Karpas-422 (cell line): Measurements from ENCODE around the gene LZTFL1. TPM values are rescaled to one million over a fixed set of nuclear protein-coding genes. Genes with fewer than 3 reads are reported as not detected.

ENCODE experiments used
- DNase-seq: peaks from one replicate; pipeline ENCODE4 v3.0.0-alpha.2; 2015
- H2AFZ ChIP-seq: fragments of 200-600 bp; sonication (generic); 2 replicates; pipeline ENCODE4 v1.6.1; 2014; ENCODE audit warnings: antibody characterized with exemption, low read length, mixed read lengths
- H3K27ac ChIP-seq: fragments of 200-600 bp; sonication (generic); 2 replicates; pipeline ENCODE4 v1.5.1; 2014; ENCODE audit warnings: mild to moderate bottlenecking, low read length, moderate library complexity
- H3K27me3 ChIP-seq: fragments of 200-600 bp; sonication (generic); 2 replicates; pipeline ENCODE4 v1.6.1; 2014; ENCODE audit warnings: low read length, mixed read lengths
- H3K36me3 ChIP-seq: fragments of 200-600 bp; sonication (generic); 2 replicates; pipeline ENCODE4 v1.6.1; 2014; ENCODE audit warnings: low read length, mixed read lengths; ENCODE audit not compliant: insufficient read depth
- H3K4me1 ChIP-seq: fragments of 200-600 bp; sonication (generic); 2 replicates; pipeline ENCODE4 v1.6.1; 2014; ENCODE audit warnings: mild to moderate bottlenecking, low read length, mixed read lengths
- H3K4me2 ChIP-seq: fragments of 200-600 bp; sonication (generic); 2 replicates; pipeline ENCODE4 v1.6.1; 2014; ENCODE audit warnings: low read length, low read depth, mild to moderate bottlenecking; ENCODE audit not compliant: poor library complexity, severe bottlenecking
- H3K4me3 ChIP-seq: fragments of 200-600 bp; sonication (generic); 2 replicates; pipeline ENCODE4 v1.5.1; 2014; ENCODE audit warnings: mild to moderate bottlenecking, antibody characterized with exemption, low read length, mixed read lengths
- H3K79me2 ChIP-seq: fragments of 200-600 bp; sonication (generic); 2 replicates; pipeline ENCODE4 v1.6.1; 2014; ENCODE audit warnings: mild to moderate bottlenecking, low read length, mixed read lengths
- H3K9ac ChIP-seq: fragments of 200-600 bp; sonication (generic); 2 replicates; pipeline ENCODE4 v1.6.0; 2014; ENCODE audit warnings: low read length
- H3K9me2 ChIP-seq: fragments of 200-600 bp; sonication (generic), shearing (Covaris generic); replicated peaks from 2 replicates; pipeline ENCODE4 v1.6.0; 2014; ENCODE audit warnings: mild to moderate bottlenecking, low read length, moderate library complexity; ENCODE audit not compliant: insufficient read depth
- H3K9me3 ChIP-seq: fragments of 300-700, 200-600 bp; sonication (generic); 2 replicates; pipeline ENCODE4 v1.6.1; 2014; ENCODE audit warnings: low read length, mixed read lengths
- H4K20me1 ChIP-seq: fragments of 200-600 bp; sonication (generic); 2 replicates; pipeline ENCODE4 v1.6.1; 2014; ENCODE audit warnings: mild to moderate bottlenecking, antibody characterized with exemption, low read length, low read depth; ENCODE audit not compliant: insufficient read depth
- total RNA-seq: library from RNA; depleted of rRNA; stranded (reverse); fragments of >200 nt; shearing (Covaris generic); gene quantifications from 2 replicates; pipeline ENCODE4 v1.2.3, GENCODE V29; 2014; ENCODE audit warnings: low replicate concordance

LZTFL1 gene
- total RNA-seq, 1 experiment from 2014 or later: 4.9 TPM

DNA sequence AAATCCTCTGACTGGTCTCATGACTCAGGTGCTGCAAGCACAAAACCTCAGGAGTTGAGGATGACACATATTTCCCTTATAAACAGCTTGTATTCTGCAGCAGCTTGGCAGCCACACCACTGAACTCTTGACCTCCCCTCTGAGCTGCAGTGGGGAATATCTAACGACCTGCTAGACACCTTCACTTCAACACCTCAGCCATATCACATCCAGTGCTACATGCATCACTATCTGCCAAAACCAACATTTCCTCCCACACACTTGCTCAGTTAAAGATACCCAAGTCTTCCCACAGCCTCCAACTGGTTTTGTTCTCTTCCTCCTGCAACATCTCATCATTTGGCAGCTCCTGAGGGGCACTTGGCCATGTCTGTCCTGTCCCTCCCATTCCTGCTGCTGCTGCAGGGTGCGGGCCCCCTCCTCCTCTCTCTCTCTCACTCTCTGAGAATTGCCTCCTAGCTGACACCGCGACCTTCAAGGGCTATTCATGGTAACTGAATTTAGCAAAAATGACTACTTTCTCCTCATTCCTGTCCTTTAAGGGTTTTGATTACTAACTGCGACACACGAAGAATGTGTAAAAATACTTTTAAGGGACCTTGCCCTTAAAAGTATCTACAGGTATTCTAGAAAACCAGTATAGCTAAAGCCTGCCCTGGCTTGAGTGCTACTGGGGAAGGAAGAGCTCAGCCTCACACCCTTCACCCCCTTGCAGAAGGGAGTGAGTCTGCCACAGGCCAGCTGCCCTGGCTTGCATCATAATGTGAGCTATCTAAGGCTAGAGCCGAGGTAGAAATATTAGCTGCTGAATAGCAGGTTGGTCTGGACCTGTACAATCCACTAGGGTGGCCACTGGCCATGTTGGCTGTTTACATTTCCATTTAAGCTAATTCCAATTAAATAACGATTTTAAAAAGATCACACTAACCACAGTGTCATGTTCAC is 39.4 kb upstream of the LZTFL1 start:
- no peak for DNase-seq
- Histone ChIP-seq H3K9me2 (no peaks in the 10 kb centered on the region), H3K4me2 (no peak overlapping the region), H2AFZ (no peak overlapping the region), H3K27me3 (no peaks in the 10 kb centered on the region), H3K9me3 (no peaks in the 10 kb centered on the region), H3K9ac (no peak overlapping the region), H3K79me2 (no peaks in the 10 kb centered on the region), H3K36me3 (no peaks in the 10 kb centered on the region), H3K4me1 (no peaks in the 10 kb centered on the region), H3K4me3 (no peak overlapping the region), H3K27ac (no peak overlapping the region), H4K20me1 (no peaks in the 10 kb centered on the region)

DNA sequence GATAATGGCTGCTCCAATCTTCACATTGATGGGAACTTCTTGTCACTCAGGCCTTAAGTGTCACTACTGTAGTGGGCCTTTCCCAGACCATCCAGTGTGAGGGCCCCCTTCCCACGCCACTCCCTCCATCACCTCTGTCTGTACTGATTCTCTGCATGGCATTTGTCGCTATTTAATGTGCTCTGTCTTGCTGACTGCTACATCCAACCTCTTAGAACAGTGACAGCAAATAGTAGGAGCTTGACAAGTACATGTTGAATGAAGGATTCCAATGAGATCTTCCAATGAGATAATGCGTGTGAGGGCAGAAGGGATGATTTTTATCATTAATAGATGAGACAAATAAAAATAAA is 38.8 kb upstream of the LZTFL1 start:
- Histone ChIP-seq H3K4me3 (no peak overlapping the region), H3K36me3 (no peaks in the 10 kb centered on the region), H3K9me2 (no peaks in the 10 kb centered on the region), H3K27ac (no peak overlapping the region), H4K20me1 (no peaks in the 10 kb centered on the region), H3K4me1 (no peaks in the 10 kb centered on the region), H2AFZ (no peak overlapping the region), H3K79me2 (no peaks in the 10 kb centered on the region), H3K4me2 (no peak overlapping the region), H3K27me3 (no peaks in the 10 kb centered on the region), H3K9me3 (no peaks in the 10 kb centered on the region), H3K9ac (no peak overlapping the region)
- DNase-seq: no peak

DNA sequence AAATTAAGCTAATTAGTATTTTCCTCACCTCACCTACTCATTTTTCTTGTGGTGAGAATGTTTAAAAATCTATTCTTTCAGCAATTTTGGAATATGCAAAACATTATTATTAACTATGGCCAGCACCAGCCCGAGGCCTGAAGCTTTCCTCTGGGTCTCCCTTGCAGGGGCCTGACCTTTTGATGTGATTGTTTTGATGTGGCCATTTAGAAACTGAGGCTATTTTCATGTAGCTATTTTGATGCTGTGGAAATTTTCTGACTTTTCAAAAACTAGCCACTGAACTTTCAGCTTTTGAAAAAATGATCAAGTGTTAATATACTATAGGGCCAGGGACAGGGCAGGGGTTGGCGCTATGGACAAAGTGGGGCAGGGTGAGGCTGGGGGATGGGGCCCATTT is 36.2 kb upstream of the LZTFL1 start:
- no peaks in the 10 kb centered on the region for H4K20me1 ChIP-seq
- H3K79me2 ChIP-seq: no peaks in the 10 kb centered on the region
- no peaks in the 10 kb centered on the region for H3K9me3 ChIP-seq
- no peak overlapping the region for H3K9ac ChIP-seq
- H3K36me3 ChIP-seq: no peaks in the 10 kb centered on the region
- no peak overlapping the region for H3K27ac ChIP-seq
- H2AFZ ChIP-seq: no peak overlapping the region
- no peaks in the 10 kb centered on the region for H3K9me2 ChIP-seq
- no peaks in the 10 kb centered on the region for H3K4me1 ChIP-seq
- no peak for DNase-seq
- H3K4me3 ChIP-seq: no peak overlapping the region
- H3K4me2 ChIP-seq: no peak overlapping the region
- H3K27me3 ChIP-seq: no peaks in the 10 kb centered on the region

- Histone ChIP-seq H3K27ac (no peak overlapping the region), H3K9me2 (no peaks in the 10 kb centered on the region), H3K9ac (no peak overlapping the region), H3K27me3 (no peaks in the 10 kb centered on the region), H3K36me3 (no peaks in the 10 kb centered on the region), H3K4me3 (no peak overlapping the region), H3K4me2 (no peak overlapping the region), H3K4me1 (no peaks in the 10 kb centered on the region), H2AFZ (no peak overlapping the region), H4K20me1 (no peaks in the 10 kb centered on the region), H3K79me2 (no peaks in the 10 kb centered on the region), H3K9me3 (no peaks in the 10 kb centered on the region)
- DNase-seq: no peak
These were observed 32.9 kb upstream of the LZTFL1 start for GRCh38 chr3:45874677-45875346.

GRCh38 chr3:45873638-45874037 is 31.7 kb upstream of the LZTFL1 start:
- Histone ChIP-seq H3K27me3 (no peaks in the 10 kb centered on the region), H3K4me2 (no peak overlapping the region), H2AFZ (no peak overlapping the region), H3K79me2 (no peaks in the 10 kb centered on the region), H3K9me2 (no peaks in the 10 kb centered on the region), H4K20me1 (no peaks in the 10 kb centered on the region), H3K9me3 (no peaks in the 10 kb centered on the region), H3K36me3 (no peaks in the 10 kb centered on the region), H3K9ac (no peak overlapping the region), H3K4me3 (no peak overlapping the region), H3K27ac (no peak overlapping the region), H3K4me1 (no peaks in the 10 kb centered on the region)
- DNase-seq: no peak

DNA sequence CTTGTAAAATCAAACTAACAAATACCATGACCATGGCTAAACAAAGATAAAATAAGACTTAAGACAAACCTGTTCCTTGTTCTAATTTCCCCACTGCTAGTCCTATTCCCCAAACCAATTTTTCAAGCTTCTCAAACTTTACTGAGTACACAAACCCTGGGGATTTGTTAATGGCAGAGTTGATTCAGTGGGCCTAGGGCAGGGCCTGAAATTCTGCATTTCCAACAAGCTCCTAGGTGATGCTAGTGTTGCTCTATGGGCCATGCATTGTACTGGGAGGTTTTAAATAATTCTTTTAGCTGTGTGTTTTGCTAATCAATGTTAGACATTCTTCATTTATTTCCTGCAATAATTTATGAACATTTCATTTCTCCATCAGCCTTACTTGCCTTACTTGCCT is 31.1 kb upstream of the LZTFL1 start:
- Histone ChIP-seq H3K27me3 (no peaks in the 10 kb centered on the region), H3K27ac (no peak overlapping the region), H3K4me1 (no peaks in the 10 kb centered on the region), H3K4me2 (no peak overlapping the region), H3K9me2 (no peaks in the 10 kb centered on the region), H4K20me1 (no peaks in the 10 kb centered on the region), H3K4me3 (no peak overlapping the region), H3K36me3 (no peaks in the 10 kb centered on the region), H3K79me2 (no peaks in the 10 kb centered on the region), H3K9ac (no peak overlapping the region), H3K9me3 (no peaks in the 10 kb centered on the region), H2AFZ (no peak overlapping the region)
- DNase-seq: no peak

DNA sequence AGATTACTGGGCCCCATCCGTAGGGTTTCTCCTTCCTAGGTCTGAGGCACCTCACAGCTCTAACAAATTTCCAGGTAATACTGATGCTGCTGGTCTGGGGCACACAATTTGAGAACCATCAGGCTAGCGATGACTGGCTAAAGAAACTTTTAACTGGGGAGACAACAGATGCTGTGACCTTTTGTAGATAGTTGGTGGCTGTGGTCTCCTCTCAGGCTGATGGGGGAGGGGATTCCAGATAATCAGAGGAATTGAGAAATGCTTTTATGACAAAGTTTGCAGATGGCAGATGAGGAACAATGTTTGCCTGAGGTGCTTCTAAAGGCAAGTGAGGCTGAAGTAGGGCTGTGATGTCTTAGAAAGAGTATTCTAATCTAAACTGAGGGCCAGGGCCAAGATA is 30.6 kb upstream of the LZTFL1 start:
- no peaks in the 10 kb centered on the region for H3K4me1 ChIP-seq
- no peak overlapping the region for H3K27ac ChIP-seq
- H3K9me2 ChIP-seq: no peaks in the 10 kb centered on the region
- H3K79me2 ChIP-seq: no peaks in the 10 kb centered on the region
- DNase-seq: no peak
- H3K4me3 ChIP-seq: no peak overlapping the region
- H3K27me3 ChIP-seq: no peaks in the 10 kb centered on the region
- H3K4me2 ChIP-seq: no peak overlapping the region
- no peaks in the 10 kb centered on the region for H4K20me1 ChIP-seq
- no peaks in the 10 kb centered on the region for H3K9me3 ChIP-seq
- no peaks in the 10 kb centered on the region for H3K36me3 ChIP-seq
- H3K9ac ChIP-seq: no peak overlapping the region
- H2AFZ ChIP-seq: no peak overlapping the region

DNA sequence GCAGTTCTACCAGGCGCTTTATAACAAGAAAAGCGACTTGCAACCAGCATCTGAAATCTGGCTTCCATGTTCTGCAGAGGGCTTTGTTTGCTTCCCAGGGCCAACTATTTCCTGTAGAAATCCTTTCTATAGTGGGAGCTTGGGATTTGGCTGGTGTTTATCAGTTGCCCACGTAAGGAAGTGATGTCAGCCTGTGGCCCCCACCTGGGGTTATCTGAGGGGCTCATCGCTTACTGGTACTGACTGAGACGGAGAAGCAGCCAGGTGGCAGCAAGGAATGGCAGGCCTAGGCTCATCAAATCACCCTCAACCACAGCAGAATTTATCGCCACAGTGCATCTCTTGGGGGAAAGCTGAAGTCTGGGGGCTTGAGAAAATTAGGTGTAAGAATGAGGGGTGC is 29.9 kb upstream of the LZTFL1 start:
- Histone ChIP-seq H3K4me2 (no peak overlapping the region), H2AFZ (no peak overlapping the region), H3K9me3 (no peaks in the 10 kb centered on the region)

More for the DNA sequence above, 29.9 kb upstream of the LZTFL1 start:
- Histone ChIP-seq H3K27me3 (no peaks in the 10 kb centered on the region), H4K20me1 (no peaks in the 10 kb centered on the region), H3K4me3 (no peak overlapping the region), H3K9me2 (no peaks in the 10 kb centered on the region), H3K36me3 (no peaks in the 10 kb centered on the region), H3K27ac (no peak overlapping the region), H3K9ac (no peak overlapping the region), H3K79me2 (no peaks in the 10 kb centered on the region), H3K4me1 (no peaks in the 10 kb centered on the region)
- DNase-seq: no peak
